ENCODE results near the gene UCP1.
"Not testable (repeated sequence)": the region's sequence is repeated elsewhere in the genome, so short reads cannot be mapped to it uniquely, and the experiment has no call there.

The UCP1 gene

DNA sequence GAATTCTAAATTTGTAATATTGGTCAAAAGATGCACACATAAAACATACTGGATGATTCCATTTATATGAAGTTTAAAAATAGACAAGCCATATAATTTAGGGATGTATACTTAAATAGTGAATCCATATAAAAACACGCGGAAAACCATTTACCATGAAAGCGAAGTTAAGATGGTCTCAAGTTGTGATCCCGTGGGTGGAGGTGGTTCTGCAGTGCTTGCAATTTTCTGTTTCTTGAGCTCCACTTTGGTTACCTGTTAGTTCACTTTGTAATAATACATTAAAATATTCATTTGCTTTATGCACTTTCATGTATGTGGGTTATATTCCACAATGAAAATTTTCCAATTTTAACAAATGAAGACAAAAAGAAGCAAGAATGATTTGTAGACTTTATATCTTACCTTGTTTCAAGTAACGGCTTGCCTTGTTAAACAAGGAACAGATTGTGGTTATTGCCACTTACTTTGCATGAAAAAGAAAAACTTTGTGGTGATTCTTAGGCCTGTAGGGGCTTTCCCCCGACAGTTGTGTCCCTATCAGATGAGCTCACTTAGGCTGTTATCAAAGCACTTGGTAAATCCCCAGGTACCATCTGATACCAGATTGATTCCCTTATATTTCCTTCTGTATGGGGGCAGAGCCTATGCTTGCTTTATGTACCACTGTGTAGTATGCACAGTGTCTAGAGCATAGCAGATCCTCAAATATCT is 12.2 kb downstream of the UCP1 start:
- 83 to 91% methylated on average over 6 of the region's 6 CpGs for WGBS, 2 experiments

DNA sequence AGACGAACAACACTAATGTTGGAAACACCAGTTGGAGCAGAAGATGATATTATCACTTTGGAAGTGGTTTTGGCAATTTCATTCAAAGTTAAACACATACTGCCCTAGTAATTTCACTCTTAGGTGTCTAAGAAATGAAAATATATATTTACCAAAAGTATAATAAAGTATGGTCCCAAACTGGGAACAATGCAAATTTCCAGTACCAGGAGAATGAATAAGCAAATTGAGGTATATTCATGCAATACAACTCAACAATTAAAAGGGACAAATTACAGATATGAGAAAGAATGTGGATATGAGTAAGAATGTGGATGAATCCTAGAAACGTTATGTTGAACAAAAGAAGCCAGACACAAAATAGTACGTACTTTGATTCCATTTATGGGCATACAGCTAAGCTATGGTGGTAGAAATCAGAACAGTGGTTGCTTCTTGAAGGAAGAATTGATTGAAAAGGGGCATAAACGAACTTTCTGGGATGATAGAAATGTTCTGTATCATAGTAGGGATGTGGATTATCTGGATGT is 34.7 kb downstream of the UCP1 start:
- H3K4me1 ChIP-seq (ENCODE audit: control insufficient read depth, insufficient read depth, low read length): no peaks in the 10 kb centered on the region
- no peaks in the 10 kb centered on the region for H3K27me3 ChIP-seq (ENCODE audit: control insufficient read depth, insufficient read depth, low read length, poor library complexity, severe bottlenecking)
- H3K9me3 ChIP-seq (ENCODE audit: control insufficient read depth, low read length): no peaks in the 10 kb centered on the region
- 95 to 98% methylated on average over 4 of the region's 4 CpGs for WGBS, 2 experiments
- H3K27ac ChIP-seq (ENCODE audit: insufficient read depth, low read depth, low read length, poor library complexity, severe bottlenecking): no peak overlapping the region
- no peak overlapping the region for H3K4me3 ChIP-seq (ENCODE audit: insufficient read depth, low read depth, low read length)
- H3K36me3 ChIP-seq (ENCODE audit: control insufficient read depth, insufficient read depth, low read length): peaks cover 10% of the 10 kb centered on the region

More for the DNA sequence above, 12.2 kb downstream of the UCP1 start:
- Histone ChIP-seq H3K27me3 (ENCODE audit: control insufficient read depth, insufficient read depth, low read length, poor library complexity, severe bottlenecking) (no peaks in the 10 kb centered on the region), H3K27ac (ENCODE audit: insufficient read depth, low read depth, low read length, poor library complexity, severe bottlenecking) (no peak overlapping the region), H3K4me1 (ENCODE audit: control insufficient read depth, insufficient read depth, low read length) (no peaks in the 10 kb centered on the region), H3K4me3 (ENCODE audit: insufficient read depth, low read depth, low read length) (no peak overlapping the region), H3K9me3 (ENCODE audit: control insufficient read depth, low read length) (no peaks in the 10 kb centered on the region), H3K36me3 (ENCODE audit: control insufficient read depth, insufficient read depth, low read length) (no peaks in the 10 kb centered on the region)

DNA sequence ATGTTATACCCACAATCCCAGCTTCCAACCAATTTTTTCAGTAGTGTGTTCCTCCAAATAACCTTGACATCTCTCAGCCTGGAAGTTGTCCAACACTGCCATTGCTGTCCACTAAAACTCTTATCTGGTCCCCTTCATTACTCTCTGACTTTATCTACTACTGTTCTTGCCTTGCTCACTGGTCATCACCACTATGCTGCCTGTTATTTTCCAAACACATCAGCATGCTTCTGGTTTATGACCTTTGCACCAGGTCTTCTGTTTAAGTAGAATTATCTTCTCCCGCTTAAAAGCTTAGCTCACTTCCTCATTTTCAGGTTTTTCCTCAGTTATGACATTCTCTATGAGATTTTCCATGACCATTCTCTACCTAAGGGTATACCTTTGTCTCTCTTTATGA is 39.3 kb downstream of the UCP1 start:
- no peak overlapping the region for H3K4me3 ChIP-seq (ENCODE audit: insufficient read depth, low read depth, low read length)
- H3K27me3 ChIP-seq (ENCODE audit: control insufficient read depth, insufficient read depth, low read length, poor library complexity, severe bottlenecking): no peaks in the 10 kb centered on the region
- WGBS, 2 experiments: 97 to 100% methylated on average over 1 of the region's 1 CpG
- no peaks in the 10 kb centered on the region for H3K9me3 ChIP-seq (ENCODE audit: control insufficient read depth, low read length)
- H3K4me1 ChIP-seq (ENCODE audit: control insufficient read depth, insufficient read depth, low read length): peaks cover 10% of the 10 kb centered on the region
- H3K27ac ChIP-seq (ENCODE audit: insufficient read depth, low read depth, low read length, poor library complexity, severe bottlenecking): no peak overlapping the region
- peaks cover 13% of the 10 kb centered on the region for H3K36me3 ChIP-seq (ENCODE audit: control insufficient read depth, insufficient read depth, low read length)

DNA sequence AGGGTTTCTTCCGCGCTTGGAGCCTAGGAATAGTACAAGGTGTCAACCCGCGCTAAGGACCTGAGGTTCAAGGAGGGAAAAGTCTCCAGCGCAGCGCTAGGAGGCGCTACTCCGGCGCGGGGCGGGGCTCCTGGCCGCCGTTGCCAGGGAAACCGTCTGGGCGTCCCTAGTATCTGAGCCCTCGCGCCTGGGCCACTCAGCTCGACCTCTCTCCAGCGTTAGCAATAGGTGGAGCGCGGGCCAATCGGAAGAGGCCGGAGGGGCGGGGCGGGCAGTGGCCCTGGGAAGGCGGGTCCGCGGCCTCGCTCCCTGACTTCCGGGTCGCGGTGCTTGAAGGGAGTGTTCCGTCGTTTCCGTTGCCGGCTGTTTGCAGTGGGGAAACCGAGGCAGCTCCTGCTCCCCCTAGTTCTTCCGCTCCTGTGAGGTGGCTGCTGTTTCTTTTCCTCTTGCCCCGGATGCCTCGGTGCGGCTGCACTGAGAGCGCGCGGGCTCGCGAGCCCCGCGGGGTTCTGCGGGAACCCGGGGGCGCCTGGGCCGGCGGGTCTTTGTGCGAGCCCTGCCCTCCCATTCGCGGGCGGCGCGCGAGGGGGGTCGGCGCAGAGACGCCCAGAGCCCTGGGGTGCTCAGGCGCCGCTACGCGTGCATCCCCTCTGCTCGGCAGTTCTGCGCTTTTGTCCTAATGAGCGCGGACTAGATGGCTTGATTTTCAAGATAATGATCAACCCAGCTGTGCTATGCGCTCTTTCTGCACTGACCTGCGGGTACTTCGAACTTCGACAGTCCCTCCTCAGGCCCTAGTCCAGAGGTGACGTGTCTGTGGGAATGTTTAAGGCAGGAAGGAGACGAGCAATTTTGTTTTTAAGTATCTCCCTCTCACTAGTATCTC is 44.7 kb downstream of the UCP1 start, which contains the start of gene ELMOD2:
Gene ELMOD2 (plus strand): TSS at position 312 of the 886 bp plus-strand sequence. CDS start 1,261 bp downstream, outside the sequence.
- Histone ChIP-seq H3K36me3 (ENCODE audit: control insufficient read depth, insufficient read depth, low read length) (peaks cover 13% of the 10 kb centered on the region), H3K27ac (ENCODE audit: insufficient read depth, low read depth, low read length, poor library complexity, severe bottlenecking) (peak within 1 kb of the TSS; percentile 93), H3K27me3 (ENCODE audit: control insufficient read depth, insufficient read depth, low read length, poor library complexity, severe bottlenecking) (peaks cover 11% of the 10 kb centered on the region), H3K4me1 (ENCODE audit: control insufficient read depth, insufficient read depth, low read length) (peaks cover 10% of the 10 kb centered on the region), H3K4me3 (ENCODE audit: insufficient read depth, low read depth, low read length) (peak within 1 kb of the TSS; percentile 65), H3K9me3 (ENCODE audit: control insufficient read depth, low read length) (no peaks in the 10 kb centered on the region)
- 1% methylated on average over 75 to 77 of the region's 77 CpGs for WGBS, 2 experiments

DNA sequence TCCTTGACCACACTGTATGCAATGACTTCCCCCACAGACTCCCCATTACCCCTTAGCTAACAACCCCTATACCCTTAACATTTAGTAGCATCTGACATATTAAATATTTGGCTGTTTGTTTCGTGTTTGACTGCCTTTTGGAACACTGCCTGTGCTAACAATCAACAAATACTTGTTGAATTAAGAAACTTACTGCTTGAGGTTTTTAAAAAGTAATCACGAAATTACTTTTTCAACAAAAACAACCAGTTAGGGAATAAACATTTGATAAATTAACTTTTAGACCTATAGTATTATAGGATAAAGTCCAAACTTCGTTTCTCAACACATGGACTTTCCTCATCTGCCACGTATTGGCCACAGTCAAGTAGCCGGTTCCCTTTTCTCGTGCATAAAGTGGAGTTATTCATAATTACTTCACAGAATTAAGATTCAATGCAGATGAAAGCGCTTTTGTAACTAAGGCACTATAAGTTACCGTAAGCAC is 45.3 kb downstream of the UCP1 start:
- peaks cover 11% of the 10 kb centered on the region for H3K27me3 ChIP-seq (ENCODE audit: control insufficient read depth, insufficient read depth, low read length, poor library complexity, severe bottlenecking)
- no peak overlapping the region for H3K27ac ChIP-seq (ENCODE audit: insufficient read depth, low read depth, low read length, poor library complexity, severe bottlenecking)
- peaks cover 10% of the 10 kb centered on the region for H3K4me1 ChIP-seq (ENCODE audit: control insufficient read depth, insufficient read depth, low read length)
- H3K4me3 ChIP-seq (ENCODE audit: insufficient read depth, low read depth, low read length): no peak overlapping the region
- WGBS, 2 experiments: 59 to 63% methylated on average over 6 to 8 of the region's 8 CpGs
- no peaks in the 10 kb centered on the region for H3K9me3 ChIP-seq (ENCODE audit: control insufficient read depth, low read length)
- H3K36me3 ChIP-seq (ENCODE audit: control insufficient read depth, insufficient read depth, low read length): peaks cover 13% of the 10 kb centered on the region

DNA sequence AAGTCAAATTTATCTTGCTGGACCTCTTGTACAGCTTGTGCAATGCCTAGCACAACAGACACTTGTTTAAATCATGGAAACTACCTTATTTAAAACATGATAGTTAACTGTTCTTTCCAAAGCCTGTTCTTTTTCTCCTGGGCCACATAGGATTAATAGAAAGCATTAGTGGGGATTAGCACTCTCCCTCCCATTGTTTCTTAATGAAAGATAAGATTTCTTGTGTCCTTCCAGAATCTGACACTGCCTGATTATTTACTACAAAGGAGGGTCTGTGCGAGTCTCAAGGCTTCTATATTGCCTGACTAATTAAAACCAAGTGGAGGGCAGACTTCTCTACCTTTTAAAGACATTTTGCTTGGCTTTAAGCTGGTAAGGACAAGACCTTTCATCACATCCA is 53.3 kb downstream of the UCP1 start:
- H3K4me3 ChIP-seq (ENCODE audit: insufficient read depth, low read depth, low read length): no peak overlapping the region
- H3K27me3 ChIP-seq (ENCODE audit: control insufficient read depth, insufficient read depth, low read length, poor library complexity, severe bottlenecking): no peaks in the 10 kb centered on the region
- 0% methylated on average over 1 of the region's 1 CpG for WGBS, 2 experiments
- no peaks in the 10 kb centered on the region for H3K9me3 ChIP-seq (ENCODE audit: control insufficient read depth, low read length)
- H3K27ac ChIP-seq (ENCODE audit: insufficient read depth, low read depth, low read length, poor library complexity, severe bottlenecking): no peak overlapping the region
- peaks cover 7% of the 10 kb centered on the region for H3K4me1 ChIP-seq (ENCODE audit: control insufficient read depth, insufficient read depth, low read length)
- H3K36me3 ChIP-seq (ENCODE audit: control insufficient read depth, insufficient read depth, low read length): no peaks in the 10 kb centered on the region

DNA sequence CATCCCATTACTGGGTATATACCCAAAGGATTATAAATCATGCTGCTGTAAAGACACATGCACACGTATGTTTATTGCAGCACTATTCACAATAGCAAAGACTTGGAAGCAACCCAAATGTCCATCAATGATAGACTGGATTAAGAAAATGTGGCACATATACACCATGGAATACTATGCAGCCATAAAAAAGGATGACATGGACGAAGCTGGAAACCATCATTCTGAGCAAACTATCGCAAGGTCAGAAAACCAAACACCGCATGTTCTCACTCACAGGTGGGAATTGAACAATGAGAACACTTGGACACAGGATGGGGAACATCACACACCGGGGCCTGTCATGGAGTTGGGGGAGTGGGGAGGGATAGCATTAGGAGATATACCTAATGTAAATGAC is 55.0 kb downstream of the UCP1 start:
- WGBS, 2 experiments: 88 to 94% methylated on average over 4 of the region's 5 CpGs
- H3K27me3 ChIP-seq (ENCODE audit: control insufficient read depth, insufficient read depth, low read length, poor library complexity, severe bottlenecking); H3K4me1 ChIP-seq (ENCODE audit: control insufficient read depth, insufficient read depth, low read length); H3K27ac ChIP-seq (ENCODE audit: insufficient read depth, low read depth, low read length, poor library complexity, severe bottlenecking); H3K9me3 ChIP-seq (ENCODE audit: control insufficient read depth, low read length); H3K4me3 ChIP-seq (ENCODE audit: insufficient read depth, low read depth, low read length); H3K36me3 ChIP-seq (ENCODE audit: control insufficient read depth, insufficient read depth, low read length): not testable (repeated sequence)

Measured in ectodermal cell (in vitro differentiated cells).